Renal cortex interstitium (tissue), 15 donors: ENCODE data around the gene NEGR1. TPM values are rescaled to one million over a fixed set of nuclear protein-coding genes. Genes with fewer than 3 reads are reported as not detected.

Source experiments
- DNase-seq, 11 donors: peaks; one replicate each; pipeline ENCODE4 v3.0.0-alpha.2; 2013; ENCODE audit warnings: low read depth in 9 of 11, low spot score in 4 of 11; ENCODE audit errors: extremely low read depth in 1 of 11
- long read RNA-seq, 16 experiments: transcript quantifications; one replicate each; lab custom pipeline, GENCODE V29; 2026
- polyA plus RNA-seq, 3 donors: library from polyadenylated mRNA; unstranded; fragments of 120-200 nt; gene quantifications; one replicate each; pipeline ENCODE4 v1.2.1, GENCODE V29; 2013; ENCODE audit not compliant: insufficient read length in 3 of 3

Gene NEGR1
- polyA plus RNA-seq, result 1 to 10 TPM; 2.8 to 3.9 (median 3.5) TPM
- long read RNA-seq, donor 1, result 0 reads
- long read RNA-seq, donor 2, partial matches to known transcripts, result 9 of 9 reads
- long read RNA-seq, donor 2, other reads (novel, unspliced or antisense), result 0 of 9 reads
- long read RNA-seq, donor 3, result 0 reads
- long read RNA-seq, donor 4, result 0 reads
- long read RNA-seq, donor 5, result 0 reads
- long read RNA-seq, donor 6, result 0 reads
- long read RNA-seq, donor 7, result 0 reads
- long read RNA-seq, donor 8, result 0 reads
- long read RNA-seq, donor 9, result 0 reads
- long read RNA-seq, donor 10, result 0 reads
- long read RNA-seq, donor 11, result 0 reads
- long read RNA-seq, donor 12, result 0 reads
- long read RNA-seq, donor 13, result 0 reads
- long read RNA-seq, donor 14, result 0 reads
- long read RNA-seq, donor 15, result 0 reads
- long read RNA-seq, donor 16, result 0 reads

DNA sequence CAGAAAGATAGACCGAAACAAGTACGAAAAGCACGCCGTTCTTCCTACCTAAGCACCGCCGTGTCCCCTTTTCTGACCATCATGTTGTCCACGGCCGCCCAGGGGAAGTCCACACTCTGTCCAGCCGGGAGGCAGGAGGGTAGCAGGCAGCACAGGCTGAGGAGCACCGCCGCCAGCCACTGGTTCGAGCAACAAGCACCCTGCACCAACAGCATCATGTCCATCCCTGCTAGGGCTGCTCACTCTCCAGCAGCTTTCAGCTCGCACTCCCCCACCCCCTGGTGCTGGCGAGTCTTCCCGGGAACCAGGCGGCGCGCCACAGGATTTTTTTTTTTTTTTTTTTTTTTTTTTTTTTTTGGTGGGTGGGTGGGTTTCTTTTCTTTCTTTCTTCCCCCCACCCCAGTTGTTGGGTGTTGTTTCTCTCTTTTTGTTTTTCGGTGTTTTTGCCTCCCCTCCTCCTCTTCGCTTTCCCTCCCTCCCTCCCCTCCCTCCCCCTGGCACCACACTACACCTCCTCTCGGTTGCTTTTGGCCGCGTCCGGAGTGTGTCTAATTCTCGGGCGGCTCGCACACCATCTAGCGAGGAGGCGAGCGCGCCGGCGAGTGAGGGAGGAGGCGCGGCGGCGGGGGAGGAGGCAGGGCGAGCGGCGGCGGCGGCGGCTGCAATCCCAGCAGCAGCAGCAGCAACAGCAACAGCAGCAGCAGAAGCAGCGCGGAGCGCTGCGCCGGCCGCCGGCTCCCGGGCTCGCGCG is at the start of gene NEGR1:
Gene NEGR1 (minus strand): TSS at position 269 of the 751 bp plus-strand sequence.
- peak; percentile 39 to 86 (median 62) for DNase-seq

DNA sequence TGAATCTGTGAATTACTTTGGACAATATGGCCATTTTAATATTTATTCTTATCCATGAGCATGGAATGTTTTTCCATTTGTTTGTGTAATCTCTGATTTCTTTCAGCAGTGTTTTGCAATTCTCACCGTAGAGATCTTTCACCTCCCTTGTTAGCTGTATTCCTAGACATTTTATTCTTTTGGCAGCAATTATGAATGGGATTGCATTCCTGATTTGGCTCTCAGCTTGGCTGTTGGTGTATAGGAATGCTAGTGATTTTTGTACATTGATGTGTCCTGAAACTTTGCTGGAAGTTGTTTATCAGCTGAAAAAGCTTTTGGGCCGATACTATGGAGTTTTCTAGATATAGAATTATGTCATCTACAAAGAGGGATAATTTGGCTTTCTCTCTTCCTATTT is 44.2 kb upstream of the NEGR1 start:
- DNase-seq, result no peak

DNA sequence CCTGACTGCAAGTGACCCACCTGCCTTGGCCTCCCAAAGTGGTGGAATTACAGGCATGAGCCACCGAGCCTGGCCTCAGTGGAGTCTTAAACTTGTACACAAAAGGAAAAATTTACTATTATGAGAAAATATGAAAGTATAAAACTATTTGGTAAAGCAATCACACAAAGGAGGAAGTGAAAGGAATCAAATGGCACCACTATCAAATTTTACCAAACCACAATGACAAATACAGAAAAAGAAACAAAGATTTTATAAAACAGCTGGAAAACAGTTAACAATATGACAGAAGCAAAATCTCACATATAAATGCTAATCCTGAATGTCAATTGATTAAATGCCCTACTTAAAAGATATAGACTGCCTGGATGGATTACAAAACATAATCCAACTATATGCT is 42.1 kb upstream of the NEGR1 start:
- no peak for DNase-seq

DNA sequence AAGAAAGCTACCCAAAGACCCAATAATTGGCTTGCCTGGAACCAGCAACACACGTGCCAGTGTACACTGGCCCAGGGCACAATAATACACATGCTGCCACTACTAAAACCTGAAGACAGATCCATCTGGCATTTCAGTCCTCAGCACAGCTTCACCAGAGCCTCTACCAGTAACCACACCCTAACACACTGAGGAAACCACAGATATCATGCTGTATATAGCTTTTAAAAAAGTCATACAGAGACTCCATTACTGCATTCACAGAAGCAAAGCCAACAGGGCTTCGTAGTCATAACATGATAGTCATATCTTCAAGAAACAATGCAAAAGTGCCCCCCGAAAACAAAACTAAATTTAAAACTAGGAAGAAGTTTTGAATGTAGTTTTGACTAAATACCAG is 40.6 kb upstream of the NEGR1 start:
- DNase-seq, result no peak

DNA sequence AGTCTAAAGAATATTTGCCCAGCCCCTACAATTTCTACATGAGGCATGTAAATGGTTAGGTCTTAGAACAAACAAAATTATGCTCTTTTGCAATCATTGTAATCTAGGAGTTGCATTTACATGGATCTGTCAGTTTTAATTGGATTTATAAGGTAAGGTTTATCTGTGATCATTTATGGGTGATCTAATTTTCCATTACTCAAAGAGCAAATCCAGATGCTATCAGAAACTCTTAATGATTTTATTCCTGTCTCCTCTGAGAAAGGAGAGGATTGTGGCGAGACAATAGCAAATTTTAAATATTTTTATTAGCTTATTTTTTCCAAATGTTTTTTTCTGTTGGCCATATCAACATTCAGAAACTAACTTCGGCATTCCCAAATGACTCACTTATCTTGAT is 14.2 kb upstream of the NEGR1 start:
- no peak for DNase-seq

DNA sequence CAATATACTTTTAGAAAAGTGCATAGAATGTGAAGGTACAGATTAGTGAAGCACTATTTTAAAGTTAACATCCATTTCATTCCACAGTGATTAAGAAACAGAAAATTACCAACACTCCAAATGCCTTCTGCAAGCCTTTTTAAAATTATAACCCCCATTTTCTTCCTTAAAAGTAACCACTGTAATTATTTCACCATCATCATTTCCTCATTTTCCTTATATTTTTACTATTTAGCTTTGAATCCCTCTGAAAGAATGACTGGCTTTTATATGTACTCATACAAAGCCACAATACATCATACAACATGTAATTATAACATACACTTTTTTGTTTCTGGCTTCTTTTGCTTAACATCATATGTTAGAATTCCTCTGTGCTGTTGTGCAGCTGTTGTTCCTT is 6.5 kb upstream of the NEGR1 start:
- DNase-seq, result no peak

DNA sequence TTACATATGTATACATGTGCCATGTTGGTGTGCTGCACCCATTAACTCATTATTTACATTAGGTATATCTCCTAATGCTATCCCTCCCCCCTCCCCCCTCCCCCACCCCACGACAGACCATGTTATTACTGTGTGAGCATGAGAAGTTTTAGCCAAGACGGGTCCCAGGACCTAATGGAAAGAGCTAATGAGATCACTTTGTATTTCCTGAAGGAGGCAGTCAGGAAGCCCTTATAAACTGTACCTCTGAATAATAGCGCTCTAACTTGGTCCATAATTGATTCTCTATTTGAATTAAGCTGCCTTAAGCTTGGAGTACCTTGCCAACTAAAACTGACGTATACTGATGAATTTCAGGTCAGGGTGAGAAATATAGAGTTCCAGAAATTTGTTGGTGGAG is 4.1 kb upstream of the NEGR1 start:
- no peak for DNase-seq

DNA sequence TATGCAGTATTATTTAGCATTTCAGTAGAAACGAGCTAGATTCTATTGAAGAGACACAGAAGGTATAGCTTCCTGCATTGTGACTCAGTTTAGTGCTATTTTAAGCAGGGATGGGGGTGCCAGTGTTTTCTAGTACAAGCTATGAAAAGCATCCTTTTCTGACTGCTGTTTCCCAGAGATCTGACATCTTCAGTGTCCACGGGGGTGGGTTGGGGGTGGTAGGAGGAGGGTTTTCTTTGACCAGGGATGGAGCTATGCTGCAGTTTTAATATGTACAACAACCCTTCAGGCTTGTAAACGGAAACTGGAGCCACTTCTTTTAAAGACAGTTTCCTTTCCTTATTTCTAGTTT is 2.7 kb upstream of the NEGR1 start:
- DNase-seq, result no peak

DNA sequence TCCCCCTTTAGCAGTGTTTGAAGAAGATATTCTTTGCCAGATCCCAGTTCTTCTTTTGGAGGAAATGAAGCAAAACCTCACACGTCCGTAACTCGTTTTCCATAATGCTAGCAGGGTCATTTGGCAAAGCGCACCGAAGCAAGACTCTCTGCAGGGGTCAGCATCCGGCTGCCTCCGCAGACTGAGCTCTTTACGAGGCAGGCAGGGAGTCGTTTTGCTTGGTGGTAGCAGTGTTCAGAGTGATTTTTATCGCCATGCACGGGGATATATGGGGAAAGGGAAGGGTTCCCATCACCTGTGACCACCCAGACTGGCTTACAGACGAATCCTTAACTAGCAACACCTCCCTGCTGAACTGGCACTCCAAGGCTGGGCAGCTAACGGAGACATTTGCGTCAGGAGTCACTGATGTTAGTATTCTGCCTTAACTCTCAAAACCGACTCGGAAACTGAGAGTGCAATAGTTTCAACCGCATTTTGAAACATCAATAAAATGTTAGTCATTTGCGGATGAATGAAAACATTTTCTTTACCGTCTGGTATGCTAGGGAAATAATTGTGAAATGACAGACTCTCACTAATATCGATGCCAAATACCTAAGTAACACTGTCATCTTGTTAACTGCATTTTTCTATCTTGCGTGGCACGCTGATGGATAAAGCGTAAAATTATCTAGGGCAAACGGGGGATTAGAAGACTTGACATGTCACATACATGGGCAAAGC is 2.2 kb upstream of the NEGR1 start:
- DNase-seq, result peak in 10 of 11 donors; percentile 22 to 57 (median 40)

DNA sequence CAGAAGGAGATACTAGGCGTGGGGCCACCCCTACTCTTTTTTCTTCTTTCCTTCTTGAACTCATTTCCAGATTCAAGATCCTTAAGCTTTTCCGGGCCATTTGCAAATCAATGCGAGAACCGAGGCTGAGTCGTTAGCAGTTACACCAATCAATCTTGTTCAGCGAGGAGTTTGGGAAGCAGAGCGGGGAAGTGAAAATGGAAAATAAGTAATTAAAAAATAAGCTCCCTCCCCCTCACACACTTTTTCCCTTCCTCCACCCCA is 1.7 kb upstream of the NEGR1 start:
- peak in 1 of 11 donors; percentile 37 for DNase-seq

DNA sequence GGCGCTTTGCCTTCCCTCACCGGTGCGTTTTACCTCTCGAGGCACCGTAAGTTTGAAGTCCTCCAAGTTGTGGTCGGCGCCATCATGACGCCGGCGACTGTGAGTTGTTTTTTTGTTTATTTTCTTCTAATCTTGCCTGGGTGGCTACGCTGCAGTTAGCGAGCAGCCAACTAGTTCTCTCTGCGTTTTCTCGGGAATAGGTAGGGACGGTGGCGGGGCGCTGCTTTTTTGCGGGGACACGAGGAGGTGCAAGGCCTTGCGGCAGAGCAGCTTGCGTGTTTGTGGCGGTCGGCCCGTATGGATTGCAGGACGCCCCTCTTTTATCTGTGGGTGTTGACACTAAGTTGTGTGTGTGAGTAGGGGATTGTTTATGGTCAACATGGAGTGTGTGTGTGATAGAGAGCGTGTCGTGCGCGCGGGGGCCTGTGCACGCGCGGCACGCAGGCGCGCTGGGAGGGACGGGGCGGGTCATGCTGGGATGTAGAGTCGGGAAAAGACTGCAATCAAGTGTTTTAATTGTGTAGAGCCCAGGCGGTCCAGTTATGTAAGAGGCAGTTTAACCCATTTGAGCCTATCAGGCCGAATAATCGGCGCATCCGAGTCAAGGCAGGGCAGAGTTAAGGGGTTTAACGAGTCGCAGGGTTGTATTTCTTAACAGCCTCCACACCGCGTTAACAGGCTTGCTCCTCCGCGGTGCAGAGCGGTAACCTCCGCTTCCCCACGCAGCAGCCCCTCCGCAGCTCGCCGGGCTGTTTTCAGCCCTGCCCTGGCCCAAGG is 1.2 kb upstream of the NEGR1 start:
- DNase-seq, result peak; percentile 43 to 67 (median 56)

DNA sequence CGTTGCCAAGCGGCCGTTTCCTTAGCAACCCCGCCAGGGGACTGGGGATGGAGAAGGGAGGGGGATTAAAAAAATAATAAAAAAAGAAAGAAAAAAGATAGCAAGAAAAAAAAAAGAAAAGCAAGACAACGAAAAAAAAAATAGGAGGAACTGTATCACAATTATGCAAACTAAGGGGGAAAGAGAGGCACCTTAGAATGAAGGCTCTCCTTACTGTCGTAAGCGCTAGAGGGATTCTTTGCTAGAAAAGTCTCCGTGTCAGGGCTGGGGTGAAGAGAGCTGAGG is 625 bp upstream of the NEGR1 start:
- peak in 2 of 11 donors; percentile 4 to 39 for DNase-seq

DNA sequence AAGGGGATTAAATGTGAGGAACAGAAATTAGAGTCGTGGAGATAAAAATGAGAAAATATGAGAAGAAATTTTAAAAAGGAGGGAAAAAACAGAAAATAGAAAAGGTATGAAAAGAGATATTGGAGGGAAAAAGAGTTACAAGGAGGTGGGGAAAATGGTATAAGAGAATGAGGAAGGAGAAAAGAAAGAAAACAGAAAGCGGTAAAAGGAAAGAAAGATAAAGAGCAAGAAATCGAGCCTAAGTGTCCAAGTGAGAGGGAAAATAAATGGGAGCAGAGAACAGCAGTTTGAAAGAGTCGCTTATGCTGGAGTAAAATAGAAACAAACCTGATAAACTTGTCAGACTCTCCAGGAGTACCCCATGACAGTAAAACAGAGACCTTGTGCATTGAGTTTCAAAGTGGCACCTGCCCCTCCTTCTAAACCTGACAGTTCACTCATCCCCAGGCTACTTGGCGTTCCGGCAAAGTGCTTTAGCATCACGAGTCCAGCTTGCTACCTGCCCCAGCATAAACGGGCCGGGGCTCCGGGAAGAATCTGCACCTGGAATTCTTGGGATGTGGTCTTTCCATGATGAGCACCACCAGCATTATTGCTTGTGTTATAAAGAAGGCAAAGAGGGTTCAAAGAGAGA is 585 bp downstream of the NEGR1 start:
- no peak for DNase-seq

DNA sequence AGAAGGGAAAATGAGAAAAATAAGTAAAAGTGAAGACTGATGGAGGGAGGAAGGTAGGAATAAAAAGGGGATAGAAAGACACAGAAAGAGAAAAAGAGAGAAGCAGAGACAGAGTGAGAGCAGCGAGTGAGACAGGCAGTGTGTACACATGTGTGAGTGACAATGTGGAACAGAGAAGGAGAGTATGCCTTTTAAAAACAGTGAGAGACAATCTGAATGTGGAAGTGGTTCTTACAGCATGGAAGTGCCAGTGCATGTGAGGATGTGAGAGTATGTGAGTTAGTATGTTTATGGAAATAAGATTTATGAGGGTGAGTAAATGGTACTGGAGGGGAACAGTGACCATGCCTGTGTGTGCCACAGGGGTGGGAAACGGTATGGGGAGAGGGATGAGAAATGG is 1.2 kb downstream of the NEGR1 start:
- no peak for DNase-seq

DNA sequence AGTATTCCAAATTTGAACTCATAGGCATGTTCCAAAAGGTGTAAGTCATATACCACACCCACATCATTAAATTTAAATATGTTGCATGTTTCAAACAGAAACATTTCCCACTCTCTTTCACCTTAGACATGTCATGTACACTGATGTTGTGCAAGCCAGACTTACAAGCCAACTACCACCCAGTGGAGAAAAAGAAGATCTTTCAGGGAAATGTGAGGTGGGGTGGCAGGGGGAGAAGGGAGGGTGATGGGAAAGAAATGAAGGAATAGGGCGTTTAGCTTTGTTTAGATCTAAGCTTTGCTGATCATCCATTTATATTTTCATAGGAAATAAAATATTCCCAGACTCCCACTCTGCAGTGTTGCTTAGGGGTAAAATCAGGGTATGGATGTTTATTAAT is 1.6 kb downstream of the NEGR1 start:
- no peak for DNase-seq

DNA sequence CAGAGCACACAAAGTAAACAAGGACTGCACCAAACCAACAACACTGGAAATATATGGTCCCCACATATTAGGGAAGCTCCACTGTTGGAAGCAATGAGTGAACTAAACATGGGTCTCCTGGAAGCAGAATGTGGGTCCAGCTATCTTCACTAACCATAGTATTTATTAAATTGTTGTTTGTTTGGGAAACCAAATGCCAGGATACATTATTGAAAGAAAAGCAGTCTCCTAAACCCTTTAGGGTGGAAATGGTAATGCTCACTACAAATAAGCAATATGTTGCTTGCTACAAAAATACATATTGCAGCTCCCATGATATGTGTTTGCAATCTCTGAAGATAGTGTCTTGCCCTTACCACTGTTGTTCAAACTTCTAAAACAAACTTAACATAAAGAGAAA is 2.2 kb downstream of the NEGR1 start:
- no peak for DNase-seq

DNA sequence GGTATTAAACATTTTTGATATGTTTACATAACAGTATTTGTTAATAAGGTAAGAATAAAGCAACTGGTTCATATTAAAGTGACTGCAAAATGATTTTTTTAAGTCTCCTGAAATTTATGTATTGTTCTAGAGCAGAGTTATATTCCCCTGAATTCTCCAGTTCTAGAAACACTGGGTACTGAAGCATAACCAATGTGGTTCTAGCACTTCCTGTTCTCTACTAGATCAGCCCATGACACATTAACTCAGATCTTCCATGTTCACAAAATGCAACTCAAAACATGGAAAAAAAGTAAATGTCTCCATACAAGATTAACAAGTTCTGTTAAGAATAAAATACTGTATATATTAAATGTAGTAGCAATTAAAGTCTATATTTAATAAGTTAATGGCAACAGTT is 3.9 kb downstream of the NEGR1 start:
- DNase-seq, result no peak

DNA sequence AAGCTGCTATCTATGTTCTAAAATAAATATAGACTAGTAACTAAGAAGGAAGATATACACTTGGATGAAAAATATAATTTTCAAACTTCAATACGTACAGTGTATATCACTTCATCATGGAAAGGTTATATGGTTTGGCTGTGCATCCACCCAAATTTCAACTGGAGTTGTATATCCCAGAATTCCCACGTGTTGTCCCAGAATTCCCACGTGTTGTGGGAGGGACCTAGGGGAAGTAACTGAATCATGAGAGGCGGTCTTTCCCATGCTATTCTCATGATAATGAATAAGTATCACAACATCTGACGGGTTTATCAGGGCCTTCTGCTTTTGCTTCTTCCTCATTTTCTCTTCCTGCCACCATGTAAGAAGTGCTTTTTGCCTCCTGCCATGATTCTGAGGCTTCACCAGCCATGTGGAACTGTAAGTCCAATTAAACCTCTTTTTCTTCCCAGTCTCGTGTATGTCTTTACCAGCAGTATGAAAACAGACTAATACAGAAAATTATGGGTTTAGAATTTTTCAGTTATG is 10.7 kb downstream of the NEGR1 start:
- DNase-seq, result no peak

DNA sequence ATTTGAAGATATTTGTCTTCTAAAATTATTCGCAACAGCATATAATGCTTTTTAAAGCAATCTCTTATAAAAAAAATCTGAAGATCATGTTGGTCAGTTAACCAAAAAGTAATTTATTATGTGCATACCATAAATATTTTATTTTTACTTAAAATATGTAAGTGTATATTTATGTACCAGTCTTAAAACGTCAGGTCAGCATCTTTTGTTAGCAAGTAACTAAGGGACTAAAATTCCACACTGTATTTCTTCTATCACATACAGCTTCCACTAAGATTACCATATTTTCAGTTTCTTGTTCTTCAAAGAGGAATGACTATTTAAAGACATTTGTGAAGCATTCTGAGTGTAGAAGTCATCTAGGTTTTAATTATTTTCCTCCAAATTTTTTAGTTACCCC is 19.6 kb downstream of the NEGR1 start:
- DNase-seq, result no peak
